Measurements from ENCODE around the gene TSPAN1.

- TF ChIP-seq, protein P1, sequence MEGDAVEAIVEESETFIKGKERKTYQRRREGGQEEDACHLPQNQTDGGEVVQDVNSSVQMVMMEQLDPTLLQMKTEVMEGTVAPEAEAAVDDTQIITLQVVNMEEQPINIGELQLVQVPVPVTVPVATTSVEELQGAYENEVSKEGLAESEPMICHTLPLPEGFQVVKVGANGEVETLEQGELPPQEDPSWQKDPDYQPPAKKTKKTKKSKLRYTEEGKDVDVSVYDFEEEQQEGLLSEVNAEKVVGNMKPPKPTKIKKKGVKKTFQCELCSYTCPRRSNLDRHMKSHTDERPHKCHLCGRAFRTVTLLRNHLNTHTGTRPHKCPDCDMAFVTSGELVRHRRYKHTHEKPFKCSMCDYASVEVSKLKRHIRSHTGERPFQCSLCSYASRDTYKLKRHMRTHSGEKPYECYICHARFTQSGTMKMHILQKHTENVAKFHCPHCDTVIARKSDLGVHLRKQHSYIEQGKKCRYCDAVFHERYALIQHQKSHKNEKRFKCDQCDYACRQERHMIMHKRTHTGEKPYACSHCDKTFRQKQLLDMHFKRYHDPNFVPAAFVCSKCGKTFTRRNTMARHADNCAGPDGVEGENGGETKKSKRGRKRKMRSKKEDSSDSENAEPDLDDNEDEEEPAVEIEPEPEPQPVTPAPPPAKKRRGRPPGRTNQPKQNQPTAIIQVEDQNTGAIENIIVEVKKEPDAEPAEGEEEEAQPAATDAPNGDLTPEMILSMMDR (IDR thresholded peaks at IDR 0.05) = peak in 2 of 5 experiments; percentile 26 to 38
- no peak for TF ChIP-seq POLR2A (IDR thresholded peaks at IDR 0.05)
- TF ChIP-seq EP300 (IDR thresholded peaks at IDR 0.05; ENCODE audit: low read depth) = no peak
- TF ChIP-seq POLR2AphosphoS5 (IDR thresholded peaks at IDR 0.05) = peak in 1 of 3 donors; percentile 34
These were observed 13.6 kb downstream of the TSPAN1 start for GRCh38 chr1:46188295-46189030.
